ENCODE measurements around the gene SDF2L1.

Gene SDF2L1

GRCh38 chr22:21686193-21686608 is 44.1 kb downstream of the SDF2L1 start:
- Histone ChIP-seq H3K14ac (ENCODE audit: low read length in 2 of 2) (no peak overlapping the region), H3K27me3 (ENCODE audit: control insufficient read depth in 1 of 2, insufficient read depth in 1 of 2, low read length in 2 of 2) (no peaks in the 10 kb centered on the region), H2BK120ac (ENCODE audit: low read depth, low read length) (no peak overlapping the region), H3K4me1 (ENCODE audit: control insufficient read depth, insufficient read depth, low read depth, low read length) (peaks cover 15% of the 10 kb centered on the region), H2AK5ac (ENCODE audit: low read length, severe bottlenecking) (no peak overlapping the region), H3K4me3 (ENCODE audit: insufficient read depth in 1 of 2, low read depth in 1 of 2, low read length in 2 of 2) (no peak overlapping the region), H3K9me3 (ENCODE audit: control insufficient read depth, low read length) (no peaks in the 10 kb centered on the region), H3K4ac (ENCODE audit: low read depth in 1 of 2, low read length in 2 of 2) (no peak overlapping the region), H2AFZ (ENCODE audit: low read depth, low read length) (no peak overlapping the region), H3K4me2 (ENCODE audit: low read length, poor library complexity, severe bottlenecking) (no peak overlapping the region), H3K9ac (ENCODE audit: low read length) (no peak overlapping the region), H3K79me1 (replicated peaks; ENCODE audit: low read length, poor library complexity, severe bottlenecking) (peaks cover 2% of the 10 kb centered on the region), H2BK5ac (ENCODE audit: low read depth, low read length, poor library complexity, severe bottlenecking) (no peak overlapping the region), H2BK15ac (ENCODE audit: low read depth, poor library complexity, severe bottlenecking) (no peak overlapping the region), H3K27ac (ENCODE audit: low read length, poor library complexity, severe bottlenecking) (no peak overlapping the region), H2BK12ac (ENCODE audit: low read length in 2 of 2) (no peak overlapping the region), H4K8ac (ENCODE audit: low read length) (no peak overlapping the region), H3K18ac (ENCODE audit: low read depth in 1 of 2, low read length in 2 of 2) (no peak overlapping the region), H3K23ac (ENCODE audit: low read length in 2 of 2) (no peak overlapping the region), H4K91ac (ENCODE audit: low read length) (no peak overlapping the region), H3K36me3 (ENCODE audit: control insufficient read depth in 1 of 2, insufficient read depth in 2 of 2, low read depth in 1 of 2, low read length in 2 of 2) (peaks cover 73 to 78% of the 10 kb centered on the region in 2 experiments)
- WGBS = over 99% methylated on average over 8 of the region's 8 CpGs
- DNase-seq = no peak

GRCh38 chr22:21686634-21687393 is 44.7 kb downstream of the SDF2L1 start:
- H2BK12ac ChIP-seq (ENCODE audit: low read length in 2 of 2) = no peak overlapping the region
- H3K14ac ChIP-seq (ENCODE audit: low read length in 2 of 2) = no peak overlapping the region
- no peaks in the 10 kb centered on the region for H3K27me3 ChIP-seq (ENCODE audit: control insufficient read depth in 1 of 2, insufficient read depth in 1 of 2, low read length in 2 of 2)
- peaks cover 2% of the 10 kb centered on the region for H3K79me1 ChIP-seq (replicated peaks; ENCODE audit: low read length, poor library complexity, severe bottlenecking)
- no peak overlapping the region for H2AK5ac ChIP-seq (ENCODE audit: low read length, severe bottlenecking)
- no peak overlapping the region for H2BK15ac ChIP-seq (ENCODE audit: low read depth, poor library complexity, severe bottlenecking)
- H3K18ac ChIP-seq (ENCODE audit: low read depth in 1 of 2, low read length in 2 of 2) = no peak overlapping the region
- H3K9me3 ChIP-seq (ENCODE audit: control insufficient read depth, low read length) = no peaks in the 10 kb centered on the region
- H3K9ac ChIP-seq (ENCODE audit: low read length) = no peak overlapping the region
- no peak overlapping the region for H3K4ac ChIP-seq (ENCODE audit: low read depth in 1 of 2, low read length in 2 of 2)
- H3K4me1 ChIP-seq (ENCODE audit: control insufficient read depth, insufficient read depth, low read depth, low read length) = peaks cover 12% of the 10 kb centered on the region
- no peak overlapping the region for H3K4me3 ChIP-seq (ENCODE audit: insufficient read depth in 1 of 2, low read depth in 1 of 2, low read length in 2 of 2)
- H3K4me2 ChIP-seq (ENCODE audit: low read length, poor library complexity, severe bottlenecking) = no peak overlapping the region
- H3K36me3 ChIP-seq (ENCODE audit: control insufficient read depth in 1 of 2, insufficient read depth in 2 of 2, low read depth in 1 of 2, low read length in 2 of 2) = peaks cover 71 to 75% of the 10 kb centered on the region in 2 experiments
- H3K27ac ChIP-seq (ENCODE audit: low read length, poor library complexity, severe bottlenecking) = no peak overlapping the region
- no peak overlapping the region for H3K23ac ChIP-seq (ENCODE audit: low read length in 2 of 2)
- H4K91ac ChIP-seq (ENCODE audit: low read length) = no peak overlapping the region
- no peak for DNase-seq
- WGBS = 98% methylated on average over 23 of the region's 23 CpGs
- no peak overlapping the region for H2AFZ ChIP-seq (ENCODE audit: low read depth, low read length)
- H4K8ac ChIP-seq (ENCODE audit: low read length) = no peak overlapping the region
- H2BK120ac ChIP-seq (ENCODE audit: low read depth, low read length) = no peak overlapping the region
- H2BK5ac ChIP-seq (ENCODE audit: low read depth, low read length, poor library complexity, severe bottlenecking) = no peak overlapping the region

GRCh38 chr22:21687685-21688259 is 45.7 kb downstream of the SDF2L1 start:
- Histone ChIP-seq H3K4me3 (ENCODE audit: insufficient read depth in 1 of 2, low read depth in 1 of 2, low read length in 2 of 2) (no peak overlapping the region), H3K4me1 (ENCODE audit: control insufficient read depth, insufficient read depth, low read depth, low read length) (peaks cover 2% of the 10 kb centered on the region), H3K79me1 (replicated peaks; ENCODE audit: low read length, poor library complexity, severe bottlenecking) (peaks cover 2% of the 10 kb centered on the region), H3K9ac (ENCODE audit: low read length) (no peak overlapping the region), H2AFZ (ENCODE audit: low read depth, low read length) (no peak overlapping the region), H3K18ac (ENCODE audit: low read depth in 1 of 2, low read length in 2 of 2) (no peak overlapping the region), H3K36me3 (ENCODE audit: control insufficient read depth in 1 of 2, insufficient read depth in 2 of 2, low read depth in 1 of 2, low read length in 2 of 2) (peaks cover 62 to 67% of the 10 kb centered on the region in 2 experiments), H3K14ac (ENCODE audit: low read length in 2 of 2) (no peak overlapping the region), H3K27me3 (ENCODE audit: control insufficient read depth in 1 of 2, insufficient read depth in 1 of 2, low read length in 2 of 2) (no peaks in the 10 kb centered on the region), H4K8ac (ENCODE audit: low read length) (no peak overlapping the region), H2AK5ac (ENCODE audit: low read length, severe bottlenecking) (no peak overlapping the region), H3K4me2 (ENCODE audit: low read length, poor library complexity, severe bottlenecking) (no peak overlapping the region), H2BK5ac (ENCODE audit: low read depth, low read length, poor library complexity, severe bottlenecking) (no peak overlapping the region), H3K23ac (ENCODE audit: low read length in 2 of 2) (no peak overlapping the region), H2BK120ac (ENCODE audit: low read depth, low read length) (no peak overlapping the region), H3K9me3 (ENCODE audit: control insufficient read depth, low read length) (no peaks in the 10 kb centered on the region), H3K27ac (ENCODE audit: low read length, poor library complexity, severe bottlenecking) (no peak overlapping the region), H2BK15ac (ENCODE audit: low read depth, poor library complexity, severe bottlenecking) (no peak overlapping the region), H3K4ac (ENCODE audit: low read depth in 1 of 2, low read length in 2 of 2) (no peak overlapping the region), H2BK12ac (ENCODE audit: low read length in 2 of 2) (no peak overlapping the region), H4K91ac (ENCODE audit: low read length) (no peak overlapping the region)
- DNase-seq = no peak
- 97% methylated on average over 11 of the region's 11 CpGs for WGBS

- H3K4me3 ChIP-seq (ENCODE audit: insufficient read depth in 1 of 2, low read depth in 1 of 2, low read length in 2 of 2) = no peak overlapping the region
- H2BK12ac ChIP-seq (ENCODE audit: low read length in 2 of 2) = no peak overlapping the region
- H2BK120ac ChIP-seq (ENCODE audit: low read depth, low read length) = no peak overlapping the region
- no peak overlapping the region for H3K23ac ChIP-seq (ENCODE audit: low read length in 2 of 2)
- H2AK5ac ChIP-seq (ENCODE audit: low read length, severe bottlenecking) = no peak overlapping the region
- no peak overlapping the region for H3K4me2 ChIP-seq (ENCODE audit: low read length, poor library complexity, severe bottlenecking)
- WGBS = 90% methylated on average over 6 of the region's 6 CpGs
- no peak overlapping the region for H3K27ac ChIP-seq (ENCODE audit: low read length, poor library complexity, severe bottlenecking)
- peaks cover 2% of the 10 kb centered on the region for H3K79me1 ChIP-seq (replicated peaks; ENCODE audit: low read length, poor library complexity, severe bottlenecking)
- H2BK15ac ChIP-seq (ENCODE audit: low read depth, poor library complexity, severe bottlenecking) = no peak overlapping the region
- H2BK5ac ChIP-seq (ENCODE audit: low read depth, low read length, poor library complexity, severe bottlenecking) = no peak overlapping the region
- DNase-seq = no peak
- H3K36me3 ChIP-seq (ENCODE audit: control insufficient read depth in 1 of 2, insufficient read depth in 2 of 2, low read depth in 1 of 2, low read length in 2 of 2) = peaks cover 59 to 64% of the 10 kb centered on the region in 2 experiments
- H4K91ac ChIP-seq (ENCODE audit: low read length) = no peak overlapping the region
- H3K4me1 ChIP-seq (ENCODE audit: control insufficient read depth, insufficient read depth, low read depth, low read length) = no peaks in the 10 kb centered on the region
- no peak overlapping the region for H4K8ac ChIP-seq (ENCODE audit: low read length)
- H3K27me3 ChIP-seq (ENCODE audit: control insufficient read depth in 1 of 2, insufficient read depth in 1 of 2, low read length in 2 of 2) = no peaks in the 10 kb centered on the region
- no peak overlapping the region for H3K4ac ChIP-seq (ENCODE audit: low read depth in 1 of 2, low read length in 2 of 2)
- no peak overlapping the region for H2AFZ ChIP-seq (ENCODE audit: low read depth, low read length)
- H3K14ac ChIP-seq (ENCODE audit: low read length in 2 of 2) = no peak overlapping the region
- no peak overlapping the region for H3K9ac ChIP-seq (ENCODE audit: low read length)
- H3K18ac ChIP-seq (ENCODE audit: low read depth in 1 of 2, low read length in 2 of 2) = no peak overlapping the region
- H3K9me3 ChIP-seq (ENCODE audit: control insufficient read depth, low read length) = no peaks in the 10 kb centered on the region
These were observed 46.2 kb downstream of the SDF2L1 start for GRCh38 chr22:21688341-21688705.
